ENCODE results near the gene CERK.

GRCh38 chr22:46750530-46750800 is 12.4 kb upstream of the CERK start:
- TF ChIP-seq ATF2 (tag by site-specific recombination; IDR thresholded peaks at IDR 0.05; ENCODE audit: low read depth) (no peak), GLI4 (tag by site-specific recombination; IDR thresholded peaks at IDR 0.05) (no peak), ZNF830 (tag by site-specific recombination; IDR thresholded peaks at IDR 0.05; ENCODE audit: low read depth) (no peak)

Data from HEK293 (cell line).